NCI-H2196 (cell line): ENCODE results near the gene TMEM170A.

Experiments
- DNase-seq: peaks from one replicate; lab custom pipeline; 2025; ENCODE audit not compliant: unreplicated experiment; lab: John Stamatoyannopoulos, UW

TMEM170A gene

DNA sequence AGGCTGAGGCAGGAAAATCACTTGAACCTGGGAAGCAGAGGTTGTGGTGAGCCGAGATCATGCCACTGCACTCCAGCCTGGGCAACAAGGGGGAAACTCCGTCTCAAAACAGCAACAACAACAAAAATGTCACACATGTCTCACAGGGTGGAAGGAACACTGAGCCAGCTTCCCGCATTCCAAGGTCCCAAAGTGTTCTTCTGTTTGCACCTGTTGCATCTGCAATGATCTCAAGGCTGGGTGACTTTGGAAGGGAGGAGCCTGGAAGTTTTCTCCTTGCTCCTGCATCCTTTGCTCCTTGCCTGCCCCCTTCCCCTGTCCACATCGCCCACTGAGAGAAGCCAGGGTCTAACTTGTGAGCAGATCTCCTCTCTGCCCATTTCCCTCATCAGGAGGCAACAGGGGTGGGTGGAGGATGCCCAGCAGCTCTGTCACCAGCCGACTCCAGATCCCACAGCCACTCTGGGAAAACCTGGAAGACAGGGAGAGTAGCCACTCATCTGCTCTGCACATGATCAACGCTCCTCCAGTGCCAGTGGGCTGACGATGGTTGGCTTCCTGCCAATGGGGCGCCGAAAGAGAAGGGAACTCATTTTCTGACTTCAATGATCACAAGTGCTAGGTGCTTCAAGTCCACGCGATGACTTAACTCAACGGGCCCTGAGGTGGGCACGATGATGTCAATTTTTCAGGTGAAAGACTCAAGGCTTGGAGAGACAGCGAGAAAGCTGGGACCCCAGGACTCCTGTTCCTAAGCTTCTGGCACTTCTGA lies 18.1 kb upstream of the TMEM170A start:
- peak; percentile 27 for DNase-seq

DNA sequence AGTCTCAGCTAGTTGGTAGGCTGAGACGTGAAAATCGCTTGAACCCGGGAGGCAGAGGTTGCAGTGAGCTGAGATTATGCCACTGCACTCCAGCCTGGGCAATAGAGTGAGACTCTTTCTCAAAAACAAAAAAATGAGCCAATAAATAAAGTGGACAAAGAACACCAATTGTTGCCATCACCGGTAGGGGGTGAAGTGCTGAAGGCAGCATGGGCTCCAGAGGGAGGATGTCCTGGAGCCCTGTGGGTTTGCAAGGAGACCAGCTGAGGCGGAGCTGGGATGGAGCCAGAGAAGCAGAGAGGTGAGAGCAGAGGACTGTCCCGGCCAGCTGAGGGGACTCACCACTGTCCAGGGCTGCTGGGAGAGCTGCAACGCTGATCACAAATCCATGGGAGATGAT lies 17.0 kb upstream of the TMEM170A start:
- no peak for DNase-seq

GRCh38 chr16:75479421-75479990 lies 15.0 kb upstream of the TMEM170A start:
- DNase-seq, result no peak

DNA sequence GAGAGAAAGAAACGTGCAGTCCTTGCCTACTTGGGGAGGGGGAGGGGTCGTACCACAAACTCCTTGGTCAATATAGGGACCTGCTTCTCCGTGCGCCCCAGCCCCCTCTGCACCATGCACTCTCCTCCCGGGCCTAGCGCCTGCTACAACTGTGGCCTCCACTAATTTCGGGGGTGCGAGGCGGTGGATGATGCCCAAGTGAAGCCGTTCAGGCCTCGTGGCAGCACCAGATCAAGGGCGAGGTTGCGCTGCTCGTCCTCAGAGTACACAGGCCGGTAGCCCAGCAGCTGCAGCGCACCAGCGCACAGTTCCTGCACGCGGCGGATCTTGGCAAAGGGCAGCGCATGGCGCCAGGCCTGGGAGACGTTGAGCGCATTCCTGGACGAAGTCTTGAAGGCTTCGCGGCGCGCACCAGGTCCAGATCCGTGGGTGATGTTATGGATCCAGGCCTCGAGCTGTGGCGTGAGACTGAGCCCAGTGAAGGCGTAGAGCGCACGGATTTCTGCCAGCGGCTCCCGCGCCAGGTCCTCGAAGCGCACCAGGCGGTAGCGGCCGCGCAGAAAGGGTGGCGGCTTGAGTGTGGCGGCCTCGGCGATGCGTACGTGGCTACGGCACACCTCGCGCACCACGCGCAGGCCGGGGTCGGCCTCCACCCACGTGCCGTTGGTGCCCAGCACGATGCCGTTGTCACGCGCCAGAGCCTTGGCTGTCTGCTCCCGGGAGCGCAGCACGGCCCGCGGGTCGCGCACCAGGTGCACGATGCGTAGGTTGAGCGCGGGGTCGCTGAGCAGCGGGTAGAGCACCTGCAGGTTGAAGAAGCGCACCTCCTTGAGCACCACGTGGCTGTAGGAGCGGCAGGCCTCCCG lies 14.2 kb upstream of the TMEM170A start:
- DNase-seq, result no peak

DNA sequence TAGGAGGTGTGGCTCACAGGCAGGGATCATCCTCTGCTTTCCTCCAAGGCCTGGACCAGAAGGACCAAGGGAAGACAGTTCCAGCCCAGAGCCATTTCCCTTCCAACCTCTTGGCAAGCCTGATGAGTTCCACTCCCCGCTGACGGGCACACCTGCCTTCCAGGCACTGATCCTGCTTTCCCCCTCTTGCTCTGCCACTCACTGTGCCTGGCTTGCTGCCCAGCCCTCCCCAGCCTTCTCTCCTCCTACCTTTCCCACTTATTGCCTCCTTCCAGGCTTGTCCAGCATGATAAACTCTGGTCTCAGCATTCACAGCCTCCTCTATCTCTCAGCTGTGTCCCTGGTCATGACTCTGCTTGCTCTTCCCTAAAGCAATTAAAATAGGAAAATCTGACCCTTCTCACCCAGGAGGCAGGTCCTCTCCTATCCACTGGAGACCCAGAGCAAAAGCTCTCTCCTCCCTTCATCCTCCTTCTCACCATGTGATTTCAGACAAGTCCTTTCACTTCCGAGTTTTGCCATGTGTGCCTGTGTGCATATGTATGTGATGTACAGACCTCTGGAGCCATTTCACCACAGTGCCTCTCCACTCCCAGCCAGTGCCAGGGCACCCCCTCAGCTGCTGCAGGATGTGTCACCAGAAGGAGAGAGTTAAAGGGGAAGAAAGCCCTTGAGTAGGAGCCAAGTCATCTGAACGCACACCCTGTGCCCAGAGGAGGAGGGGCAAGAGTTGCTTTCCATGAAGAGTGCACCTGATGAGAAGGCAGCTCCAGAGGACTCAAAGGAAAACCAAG lies 13.4 kb upstream of the TMEM170A start:
- peak; percentile 53 for DNase-seq

- DNase-seq, result no peak
Observed at GRCh38 chr16:75476817-75477216, 12.3 kb upstream of the TMEM170A start.

DNA sequence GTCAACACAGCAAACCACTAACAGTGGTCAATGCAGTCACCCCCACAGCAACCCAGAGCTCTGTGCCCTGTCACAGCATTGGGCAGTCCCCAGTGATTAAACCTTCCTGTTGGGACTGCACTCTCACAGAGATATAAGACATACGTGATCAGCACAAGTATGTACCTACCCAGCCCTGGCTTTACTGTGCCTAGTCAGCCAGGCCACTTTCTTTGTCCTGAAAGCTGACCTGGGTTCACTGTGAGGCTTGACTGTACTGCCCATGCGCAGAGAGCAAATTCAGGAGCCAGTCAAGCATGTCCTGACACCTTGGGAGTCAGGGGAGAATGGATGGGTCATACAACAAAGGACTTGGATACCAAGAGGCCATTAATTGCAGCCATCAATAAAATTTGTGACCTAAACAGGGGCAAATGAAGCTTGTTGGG lies 10.9 kb upstream of the TMEM170A start:
- no peak for DNase-seq

DNA sequence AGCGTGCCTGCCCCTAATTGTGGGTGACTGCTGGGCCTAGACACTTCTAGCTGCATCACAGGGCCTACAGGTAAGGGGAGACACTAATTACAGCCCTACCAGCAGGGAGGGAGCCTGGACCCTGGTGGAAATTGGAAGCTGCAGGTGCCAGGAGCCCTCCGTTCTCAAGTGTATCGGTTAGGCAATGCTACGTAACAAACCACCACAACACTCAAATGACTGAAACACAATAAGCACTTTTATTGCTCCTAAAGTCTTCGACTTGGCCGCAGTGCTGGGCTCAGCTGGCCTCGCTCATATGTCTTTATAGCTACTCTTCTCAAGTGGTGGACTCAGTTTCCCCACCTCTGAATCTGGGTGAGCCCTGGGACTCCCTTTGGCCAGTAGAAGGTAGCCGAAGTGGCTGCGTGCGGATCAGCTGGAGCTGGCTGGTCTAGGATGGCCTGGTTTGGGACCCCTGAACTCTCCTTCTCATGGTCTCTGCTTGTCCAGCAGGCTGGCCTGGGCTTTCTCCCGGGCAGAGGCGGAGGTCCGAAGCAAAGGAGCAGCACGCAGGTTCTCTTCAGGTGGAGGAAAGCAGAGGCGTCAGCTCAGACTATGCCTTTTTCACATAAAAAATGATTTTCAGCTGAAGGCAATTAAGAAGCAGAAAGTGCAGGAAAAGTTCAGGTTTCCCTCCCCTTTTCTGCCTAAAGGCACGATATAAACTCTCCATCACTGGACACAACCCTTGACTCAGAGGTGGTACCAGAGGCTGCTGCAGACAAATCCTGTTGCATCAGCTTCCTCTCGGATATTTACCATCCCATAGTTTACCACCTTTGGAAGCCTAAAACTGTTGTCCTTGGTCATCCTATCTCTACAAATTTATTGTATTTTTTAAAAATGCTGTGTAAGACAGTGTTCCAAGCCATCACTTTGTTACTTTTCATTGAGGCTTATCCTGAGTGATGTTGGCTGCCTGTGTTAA lies 8.7 kb upstream of the TMEM170A start:
- no peak for DNase-seq

- peak; percentile 31 for DNase-seq
Observed at GRCh38 chr16:75471723-75472633, 7.5 kb upstream of the TMEM170A start.

GRCh38 chr16:75466760-75467159 lies 2.3 kb upstream of the TMEM170A start:
- DNase-seq, result no peak

- peak; percentile 7 for DNase-seq
Observed at GRCh38 chr16:75463389-75464121, 934 bp downstream of the TMEM170A start.

- DNase-seq, result no peak
Observed at GRCh38 chr16:75462806-75463205, 1.7 kb downstream of the TMEM170A start.

DNA sequence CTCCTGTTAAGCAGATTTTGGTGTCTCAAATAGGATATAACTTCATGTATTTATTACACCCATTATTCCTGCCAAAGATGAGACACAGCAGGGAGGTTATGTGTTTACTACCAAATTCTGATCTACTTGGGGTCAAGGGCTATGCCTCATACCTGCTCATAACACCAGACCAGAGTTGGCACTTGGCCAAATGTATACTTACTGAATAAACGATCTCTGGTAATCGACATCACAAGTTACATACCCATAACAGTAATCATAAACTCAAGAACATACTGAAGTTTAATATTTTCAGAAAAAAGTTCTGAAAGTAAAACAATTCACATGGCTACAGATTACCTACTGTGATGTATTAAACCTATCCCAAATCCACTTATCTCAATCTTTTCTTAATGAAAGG lies 2.9 kb downstream of the TMEM170A start:
- DNase-seq, result no peak

- no peak for DNase-seq
Observed at GRCh38 chr16:75460446-75460845, 4.0 kb downstream of the TMEM170A start.

GRCh38 chr16:75459691-75460090 lies 4.8 kb downstream of the TMEM170A start:
- DNase-seq, result no peak

DNA sequence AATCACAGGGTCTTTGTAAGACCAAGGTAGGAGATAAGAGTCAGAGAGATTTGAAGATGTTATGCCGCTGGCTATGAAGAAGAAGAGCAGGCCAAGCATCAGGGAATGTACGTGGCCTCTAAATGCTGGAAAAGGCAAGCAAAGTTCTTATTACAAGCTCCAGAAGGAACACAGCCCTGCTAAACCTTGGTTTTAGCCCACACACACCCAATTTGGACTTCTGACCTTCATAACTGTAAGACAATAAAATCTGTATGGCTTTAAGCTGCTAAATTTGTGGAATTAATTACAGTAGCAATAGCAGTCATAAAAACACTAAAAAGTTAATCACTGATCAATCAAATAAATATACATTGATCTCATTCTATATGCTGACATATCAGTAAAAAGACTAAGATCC lies 6.0 kb downstream of the TMEM170A start:
- DNase-seq, result no peak

DNA sequence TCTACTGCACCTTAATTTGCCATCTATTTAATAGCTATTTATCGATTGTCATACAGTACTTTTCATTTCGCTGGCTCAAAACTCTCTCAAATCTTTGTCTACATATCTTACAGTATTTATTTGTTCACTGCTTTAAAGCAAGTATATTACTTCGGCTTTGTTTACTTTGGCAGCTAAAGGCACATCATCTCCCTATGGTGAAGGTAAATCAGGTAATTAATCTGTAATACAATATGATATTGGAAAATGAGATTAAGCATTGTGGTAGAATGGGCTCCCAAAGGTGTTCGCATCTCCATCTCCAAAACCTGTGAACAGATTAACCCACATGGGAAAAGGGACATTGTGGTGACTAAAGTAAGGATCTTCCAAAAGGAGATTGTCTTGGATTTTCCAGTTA lies 6.5 kb downstream of the TMEM170A start:
- DNase-seq, result no peak

DNA sequence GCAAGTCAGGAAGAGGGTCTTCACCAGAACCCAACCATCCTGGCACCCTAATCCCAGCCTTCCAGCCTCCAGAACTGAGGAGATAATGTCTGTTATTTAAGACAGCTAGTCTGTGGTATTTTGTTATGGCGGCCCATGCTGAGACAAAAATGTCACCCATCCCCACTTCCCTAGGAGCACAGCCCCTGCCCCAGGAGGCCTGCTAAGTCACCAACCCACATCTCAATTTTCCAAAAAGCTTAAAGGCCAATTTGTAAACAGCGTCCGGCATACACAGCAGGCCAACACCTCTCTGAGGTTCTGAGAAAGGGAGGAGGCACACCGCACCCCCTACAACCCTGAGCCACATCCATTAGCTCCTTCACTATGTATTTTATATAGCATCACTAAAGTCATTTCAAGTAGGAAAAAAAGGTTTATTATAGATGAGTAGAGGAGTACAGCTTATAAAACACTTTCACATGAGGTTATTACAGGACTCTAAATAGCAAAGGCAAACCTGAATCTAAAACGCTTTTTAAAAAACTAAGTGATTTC lies 6.9 kb downstream of the TMEM170A start:
- no peak for DNase-seq
